Effector CD4-positive, alpha-beta T cell (primary cell): ENCODE results near the gene HEPACAM2.

ENCODE experiments used
- DNase-seq: peaks from one replicate; pipeline ENCODE4 v3.0.0-alpha.2; 2020

Gene HEPACAM2

DNA sequence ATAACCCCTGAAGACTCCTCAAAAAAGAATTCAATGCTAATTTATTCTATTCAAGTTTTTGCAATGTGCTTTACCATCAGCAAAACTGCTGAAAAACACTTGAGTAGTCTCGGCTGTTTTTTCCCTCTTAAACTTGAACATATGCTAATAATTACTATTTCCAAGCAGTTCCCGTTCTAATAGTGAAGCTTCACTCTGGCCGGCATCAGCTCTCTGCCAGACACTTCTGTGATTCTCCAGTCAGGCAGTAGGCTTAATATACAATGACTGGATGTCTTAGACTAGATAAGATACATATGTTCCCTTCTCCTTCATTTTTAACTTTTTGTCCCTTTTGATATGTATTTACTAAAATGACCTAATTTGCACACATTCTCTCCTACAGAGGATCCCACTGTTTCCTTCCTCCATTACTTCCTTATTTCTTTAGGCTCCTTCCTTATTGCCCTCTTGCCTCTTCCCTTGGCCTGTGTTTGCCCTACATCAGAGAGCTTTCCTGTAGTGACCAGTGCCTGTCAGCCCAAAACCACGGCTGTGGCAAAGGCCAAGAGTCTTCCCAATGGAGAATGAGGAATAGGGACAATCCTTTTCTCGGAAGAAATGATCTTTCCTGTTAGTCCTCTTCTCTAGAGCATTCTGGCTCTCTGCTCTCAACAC is 23.5 kb downstream of the HEPACAM2 start:
- no peak for DNase-seq

- DNase-seq = no peak
Measured at GRCh38 chr7:93198472-93198871, 27.8 kb downstream of the HEPACAM2 start.

DNA sequence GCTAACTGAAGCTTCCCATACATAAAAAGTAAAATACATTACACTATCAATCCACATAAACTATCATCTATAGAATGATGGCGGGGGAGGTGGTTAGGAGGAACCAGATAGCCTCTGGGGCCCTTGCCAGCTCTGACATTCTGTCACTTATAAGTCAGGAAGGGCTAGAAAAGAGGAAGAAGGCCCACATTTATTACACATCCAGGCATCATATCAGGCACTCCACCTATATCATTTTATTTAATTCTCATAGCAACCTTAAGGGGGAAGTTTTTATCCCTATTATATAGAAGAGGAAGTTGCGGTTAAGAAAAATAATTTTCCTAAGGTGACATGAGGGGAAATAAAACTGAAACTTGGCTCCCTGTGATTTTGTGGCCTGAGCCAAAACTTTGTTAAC is 29.9 kb downstream of the HEPACAM2 start:
- DNase-seq = no peak

- no peak for DNase-seq
Measured at GRCh38 chr7:93194386-93194785, 31.9 kb downstream of the HEPACAM2 start.

GRCh38 chr7:93188870-93189634 is 37.2 kb downstream of the HEPACAM2 start:
- no peak for DNase-seq

DNA sequence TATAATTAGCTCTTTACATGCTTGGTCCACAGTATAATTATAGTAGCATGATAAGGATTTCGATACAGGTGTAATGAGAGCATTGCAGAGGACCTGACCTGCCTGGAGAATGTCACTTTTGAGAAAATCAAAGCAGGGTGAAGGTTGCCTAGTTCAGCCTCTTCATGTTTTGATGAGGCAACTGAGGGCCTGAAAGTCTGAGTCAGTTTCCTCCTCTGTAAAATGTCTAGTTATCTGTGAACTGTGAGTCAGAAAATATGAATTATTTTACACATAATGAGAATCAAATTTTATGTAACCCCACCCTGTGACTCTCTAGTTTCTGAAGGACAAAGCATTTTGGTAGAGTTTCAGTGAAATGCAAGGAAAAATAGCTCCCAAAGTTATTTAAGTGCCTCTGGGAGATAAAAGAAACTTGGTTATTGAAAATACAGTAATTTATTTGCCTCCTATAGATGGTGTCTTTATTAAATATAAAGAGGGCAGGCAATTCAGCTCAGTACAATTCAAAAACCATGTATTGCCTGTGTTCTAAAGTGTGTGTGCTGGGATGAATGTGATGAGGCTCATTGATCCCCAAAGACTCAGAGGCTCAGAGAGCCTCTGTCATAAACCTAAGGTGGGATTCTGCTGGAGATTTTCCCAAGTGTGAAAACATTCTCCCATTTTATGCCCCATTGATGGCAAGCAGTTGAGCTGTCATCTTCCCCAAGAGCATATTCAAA is 40.8 kb downstream of the HEPACAM2 start:
- DNase-seq = no peak

DNA sequence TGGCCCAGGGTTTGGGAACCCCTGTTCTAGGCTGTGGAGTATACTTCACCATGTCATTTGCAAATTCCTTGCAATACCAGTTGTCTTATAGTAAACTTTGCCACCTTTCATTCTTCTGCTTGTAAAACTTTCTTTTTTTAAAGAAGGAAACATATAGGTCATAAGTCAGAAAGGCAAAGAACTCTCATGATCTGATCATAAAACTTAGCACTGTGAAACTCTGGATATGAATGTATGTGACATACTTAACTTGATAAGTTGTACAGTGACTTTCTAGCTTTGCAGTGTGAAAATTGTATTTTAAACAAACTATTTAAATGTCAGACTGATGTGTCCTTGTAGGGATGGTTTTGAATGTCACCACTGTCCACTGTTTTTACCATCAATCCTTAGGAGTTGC is 47.1 kb downstream of the HEPACAM2 start:
- no peak for DNase-seq

GRCh38 chr7:93178213-93178612 is 48.1 kb downstream of the HEPACAM2 start:
- no peak for DNase-seq

GRCh38 chr7:93176992-93177580 is 49.2 kb downstream of the HEPACAM2 start:
- no peak for DNase-seq

DNA sequence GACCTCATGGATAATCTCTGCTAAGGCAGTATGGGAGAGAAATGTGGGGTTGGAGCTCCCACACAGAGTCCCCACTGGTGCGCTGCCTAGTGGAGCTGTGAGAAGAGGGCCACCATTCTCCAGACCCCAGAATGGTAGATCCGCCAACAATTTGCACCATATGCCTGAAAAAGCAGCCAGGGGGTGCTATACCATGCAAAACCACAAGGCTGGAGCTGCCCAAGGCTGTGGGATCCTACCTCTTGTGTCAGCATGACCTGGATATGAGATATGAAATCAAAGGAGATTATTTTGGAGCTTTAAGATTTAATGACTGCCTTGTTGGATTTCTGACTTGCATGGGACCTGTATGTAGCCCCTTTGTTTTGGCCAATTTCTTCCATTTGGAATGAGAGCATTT is 51.0 kb downstream of the HEPACAM2 start:
- DNase-seq = no peak

GRCh38 chr7:93172683-93173082 is 53.6 kb downstream of the HEPACAM2 start:
- DNase-seq = no peak

- DNase-seq = no peak
Measured at GRCh38 chr7:93171606-93172226, 54.6 kb downstream of the HEPACAM2 start.

- DNase-seq = no peak
Measured at GRCh38 chr7:93165447-93165846, 60.8 kb downstream of the HEPACAM2 start.

DNA sequence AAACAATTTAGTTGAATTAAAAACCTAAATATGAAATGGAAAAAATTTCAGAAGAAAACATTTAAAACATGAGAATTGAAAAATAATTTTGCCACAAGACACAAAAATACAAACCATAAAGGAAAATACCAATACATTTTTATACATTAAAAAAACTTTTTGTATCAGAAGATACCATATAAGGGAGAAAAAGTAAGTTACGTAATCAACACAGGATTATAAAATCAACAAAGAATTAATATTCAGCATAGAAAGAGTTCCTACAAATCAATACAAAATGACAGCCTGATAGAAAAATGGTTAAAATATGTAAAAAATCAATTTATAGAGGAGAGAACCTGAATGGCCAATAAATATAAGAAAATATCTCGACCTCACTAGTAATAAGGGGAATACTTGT is 61.5 kb downstream of the HEPACAM2 start:
- no peak for DNase-seq

GRCh38 chr7:93161181-93161762 is 65.0 kb downstream of the HEPACAM2 start:
- DNase-seq = no peak

GRCh38 chr7:93160410-93160809 is 65.9 kb downstream of the HEPACAM2 start:
- DNase-seq = no peak

- no peak for DNase-seq
Measured at GRCh38 chr7:93159490-93159889, 66.8 kb downstream of the HEPACAM2 start.

GRCh38 chr7:93156884-93157283 is 69.4 kb downstream of the HEPACAM2 start:
- no peak for DNase-seq

DNA sequence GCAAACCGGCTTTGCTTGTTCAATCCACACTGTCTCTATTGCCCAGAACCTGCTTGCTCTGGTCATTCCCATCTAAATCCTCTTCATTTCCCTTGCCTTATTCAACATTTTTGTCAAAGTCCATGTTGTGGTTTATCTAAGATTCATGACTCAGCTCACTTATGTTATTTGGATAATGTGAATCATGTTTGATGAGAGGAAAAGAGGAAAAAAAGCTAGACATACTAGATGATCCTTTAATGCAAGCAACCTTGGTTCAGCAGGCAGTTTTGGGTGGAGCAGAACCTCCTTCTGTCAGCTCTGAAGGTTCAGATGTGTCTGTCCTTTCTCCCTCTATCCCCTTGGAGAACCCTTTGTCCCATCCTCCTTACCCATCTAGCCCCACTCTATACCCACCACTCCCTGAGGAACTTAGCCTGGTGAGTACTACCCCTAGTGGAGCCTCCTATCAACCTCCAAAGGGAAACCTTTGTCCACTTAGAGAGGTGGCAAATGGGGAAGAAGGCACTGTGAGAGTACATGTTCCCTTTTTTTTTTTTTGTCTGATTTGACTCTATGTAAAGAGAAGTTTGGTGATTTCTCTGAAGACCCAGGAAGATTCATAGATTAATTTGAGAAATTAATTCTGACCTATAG is 76.0 kb downstream of the HEPACAM2 start:
- DNase-seq = no peak

- no peak for DNase-seq
Measured at GRCh38 chr7:93148727-93149126, 77.5 kb downstream of the HEPACAM2 start.

GRCh38 chr7:93148144-93148543 is 78.1 kb downstream of the HEPACAM2 start, which contains the start of gene SAMD9L:
Gene SAMD9L (minus strand): TSS chr7:93148385. CDS start chr7:93135971, 12,414 bp downstream.
- no peak for DNase-seq

- no peak for DNase-seq
Measured at GRCh38 chr7:93147363-93147762, 78.9 kb downstream of the HEPACAM2 start.
